ENCODE results near the gene GOPC. TPM values are rescaled to one million over a fixed set of nuclear protein-coding genes. Genes with fewer than 3 reads are reported as not detected.

Gene GOPC
- total RNA-seq, result 34.8 and 45.6 TPM in 2 replicates

DNA sequence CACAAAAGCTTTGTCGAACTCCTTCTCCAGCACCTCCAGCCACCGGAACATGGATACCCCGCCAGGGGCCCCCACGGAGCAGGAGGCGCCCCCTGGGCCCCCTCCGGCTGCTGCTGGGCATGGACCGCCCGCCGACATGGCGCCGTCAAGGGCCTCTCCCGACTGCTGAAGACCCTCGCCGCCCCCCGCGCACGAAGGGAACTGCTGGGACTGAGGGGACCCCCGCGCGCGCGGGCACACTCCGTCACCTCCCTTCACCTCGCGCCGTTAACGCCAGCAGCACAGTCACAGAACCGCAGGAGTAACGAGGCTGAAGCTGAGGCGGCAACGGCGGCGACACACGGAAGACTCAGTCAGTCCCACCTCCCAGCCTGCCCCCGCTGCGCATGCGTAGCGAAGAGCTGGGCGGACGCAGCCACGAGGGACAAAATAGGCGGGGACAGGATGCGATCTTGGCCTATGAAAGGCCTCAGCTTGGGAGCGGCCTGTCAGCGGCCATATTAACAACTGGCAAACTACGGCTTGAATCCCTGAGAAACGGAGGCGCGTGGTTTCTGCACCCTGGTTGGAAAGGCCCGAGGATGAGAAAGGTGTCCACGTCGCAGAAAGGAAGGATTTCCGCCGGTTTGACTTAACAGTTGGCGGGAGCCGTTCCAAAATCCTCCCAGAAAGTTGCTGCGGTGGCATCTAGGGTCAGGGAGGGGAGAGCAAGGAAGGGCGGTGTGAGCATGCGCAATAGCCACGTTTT is at the start of gene GOPC:
TSS of gene GOPC (minus strand) at position 361 of the 748 bp plus-strand sequence. CDS start at position 138, 223 bp downstream.

Other genes starting within 250 kb of the GOPC start
- not detected in 2 replicates for gene ROS1, start 176.6 kb downstream of the GOPC start, total RNA-seq
- gene DCBLD1, start 119.8 kb downstream of the GOPC start, total RNA-seq, result 26.8 and 68.2 TPM in 2 replicates
- 15.9 and 17.4 TPM in 2 replicates for gene NUS1, start 73.0 kb upstream of the GOPC start, total RNA-seq

Data from dermis lymphatic vessel endothelial cell (primary cell).